Activated CD4-positive, CD25-positive, alpha-beta regulatory T cell treated with anti-CD3 and anti-CD28 coated beads, Interleukin-2, amount 50 U/mL, for 24 hours (primary cell): ENCODE measurements around the gene CNTNAP5.

ENCODE experiments used
- ATAC-seq, 2 donors: fragments of 150-1000 bp; cut with Tn5 transposase; one replicate each; pipeline ENCODE4 v1.10.0; 2021; ENCODE audit warnings: mild to moderate bottlenecking in 1 of 2, moderate library complexity in 1 of 2

Gene CNTNAP5

GRCh38 chr2:124647663-124648062, 622.6 kb downstream of the CNTNAP5 start:
- ATAC-seq, result no peak

GRCh38 chr2:124649001-124649400, 623.9 kb downstream of the CNTNAP5 start:
- ATAC-seq, result no peak

GRCh38 chr2:124652099-124652498, 627.0 kb downstream of the CNTNAP5 start:
- ATAC-seq, result no peak

GRCh38 chr2:124658373-124658772, 633.3 kb downstream of the CNTNAP5 start:
- no peak for ATAC-seq

- no peak for ATAC-seq
Observed at GRCh38 chr2:124661558-124661957, 636.5 kb downstream of the CNTNAP5 start.

GRCh38 chr2:124662946-124663644, 638.0 kb downstream of the CNTNAP5 start:
- no peak for ATAC-seq

- ATAC-seq, result no peak
Observed at GRCh38 chr2:124663645-124663997, 638.5 kb downstream of the CNTNAP5 start.

- ATAC-seq, result no peak
Observed at GRCh38 chr2:124664363-124664762, 639.3 kb downstream of the CNTNAP5 start.

- ATAC-seq, result no peak
Observed at GRCh38 chr2:124666976-124667375, 641.9 kb downstream of the CNTNAP5 start.

- no peak for ATAC-seq
Observed at GRCh38 chr2:124668161-124668560, 643.1 kb downstream of the CNTNAP5 start.

- ATAC-seq, result no peak
Observed at GRCh38 chr2:124670187-124670586, 645.1 kb downstream of the CNTNAP5 start.

- no peak for ATAC-seq
Observed at GRCh38 chr2:124678043-124678442, 653.0 kb downstream of the CNTNAP5 start.

- no peak for ATAC-seq
Observed at GRCh38 chr2:124683536-124684428, 658.7 kb downstream of the CNTNAP5 start.

GRCh38 chr2:124689348-124689747, 664.3 kb downstream of the CNTNAP5 start:
- no peak for ATAC-seq

GRCh38 chr2:124692216-124692615, 667.1 kb downstream of the CNTNAP5 start:
- no peak for ATAC-seq

GRCh38 chr2:124692707-124693106, 667.6 kb downstream of the CNTNAP5 start:
- no peak for ATAC-seq

GRCh38 chr2:124693156-124693555, 668.1 kb downstream of the CNTNAP5 start:
- no peak for ATAC-seq

GRCh38 chr2:124698979-124699565, 674.0 kb downstream of the CNTNAP5 start:
- ATAC-seq, result no peak

- no peak for ATAC-seq
Observed at GRCh38 chr2:124702777-124703176, 677.7 kb downstream of the CNTNAP5 start.

GRCh38 chr2:124704071-124704925, 679.2 kb downstream of the CNTNAP5 start:
- ATAC-seq, result no peak

- no peak for ATAC-seq
Observed at GRCh38 chr2:124708661-124709060, 683.6 kb downstream of the CNTNAP5 start.

GRCh38 chr2:124713969-124714368, 688.9 kb downstream of the CNTNAP5 start:
- ATAC-seq, result no peak

- ATAC-seq, result no peak
Observed at GRCh38 chr2:124725187-124725586, 700.1 kb downstream of the CNTNAP5 start.
